GM12875 (cell line): Measurements from ENCODE around the gene CLEC19A.

Source experiments
- H3K4me3 ChIP-seq: one replicate; pipeline ENCODE4 v1.5.1; 2011; ENCODE audit warnings: low read depth, low read length, control low read depth
- TF ChIP-seq, protein P1 (sequence below): IDR thresholded peaks from 2 replicates; pipeline ENCODE4 v1.5.1; 2011; ENCODE audit warnings: low read depth, mild to moderate bottlenecking, control low read depth, inconsistent platforms, low read length, moderate library complexity, borderline replicate concordance; ENCODE audit not compliant: insufficient read depth

The CLEC19A gene

DNA sequence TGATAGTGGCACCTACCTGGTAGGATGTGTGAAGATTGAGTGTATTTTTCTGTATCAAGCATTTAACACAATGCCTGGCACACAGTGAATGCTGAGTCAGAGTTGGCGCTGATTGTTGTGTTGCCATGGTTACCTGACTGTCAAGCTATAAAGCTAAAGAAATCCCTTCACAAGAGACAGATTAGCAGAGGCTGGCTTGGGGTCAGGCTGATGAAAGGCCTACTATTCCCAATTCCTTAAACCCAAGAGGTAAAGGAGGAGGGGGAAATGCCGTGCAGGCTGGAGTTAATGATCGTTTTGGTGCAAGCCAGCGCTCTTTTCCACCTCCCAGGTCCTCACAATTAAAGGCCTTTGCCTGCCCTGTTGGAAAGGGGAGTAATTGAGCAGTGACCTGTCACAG, 5.9 kb downstream of the CLEC19A start:
- TF ChIP-seq, protein P1, sequence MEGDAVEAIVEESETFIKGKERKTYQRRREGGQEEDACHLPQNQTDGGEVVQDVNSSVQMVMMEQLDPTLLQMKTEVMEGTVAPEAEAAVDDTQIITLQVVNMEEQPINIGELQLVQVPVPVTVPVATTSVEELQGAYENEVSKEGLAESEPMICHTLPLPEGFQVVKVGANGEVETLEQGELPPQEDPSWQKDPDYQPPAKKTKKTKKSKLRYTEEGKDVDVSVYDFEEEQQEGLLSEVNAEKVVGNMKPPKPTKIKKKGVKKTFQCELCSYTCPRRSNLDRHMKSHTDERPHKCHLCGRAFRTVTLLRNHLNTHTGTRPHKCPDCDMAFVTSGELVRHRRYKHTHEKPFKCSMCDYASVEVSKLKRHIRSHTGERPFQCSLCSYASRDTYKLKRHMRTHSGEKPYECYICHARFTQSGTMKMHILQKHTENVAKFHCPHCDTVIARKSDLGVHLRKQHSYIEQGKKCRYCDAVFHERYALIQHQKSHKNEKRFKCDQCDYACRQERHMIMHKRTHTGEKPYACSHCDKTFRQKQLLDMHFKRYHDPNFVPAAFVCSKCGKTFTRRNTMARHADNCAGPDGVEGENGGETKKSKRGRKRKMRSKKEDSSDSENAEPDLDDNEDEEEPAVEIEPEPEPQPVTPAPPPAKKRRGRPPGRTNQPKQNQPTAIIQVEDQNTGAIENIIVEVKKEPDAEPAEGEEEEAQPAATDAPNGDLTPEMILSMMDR, result no peak
- no peak overlapping the region for H3K4me3 ChIP-seq

DNA sequence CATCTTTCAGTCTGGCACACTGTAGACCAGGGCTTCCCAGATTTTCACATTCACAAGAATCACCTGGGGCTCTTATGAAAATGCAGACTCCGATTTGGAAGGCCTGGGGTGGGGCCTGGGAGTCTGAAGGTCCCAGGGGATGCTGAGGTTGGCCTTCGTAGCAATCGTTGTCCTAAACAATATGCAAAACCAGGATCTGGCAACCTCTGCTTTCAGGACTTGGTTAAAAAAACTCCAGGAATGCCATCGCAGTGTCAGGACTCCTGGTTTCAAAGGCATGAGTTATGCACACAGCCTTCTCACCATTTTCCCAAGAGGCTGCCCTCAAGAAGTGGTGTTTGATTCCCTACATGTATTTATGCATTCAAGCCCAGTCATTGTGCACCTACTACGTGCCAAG, 6.7 kb downstream of the CLEC19A start:
- TF ChIP-seq, protein P1, result no peak
- H3K4me3 ChIP-seq, result no peak overlapping the region

DNA sequence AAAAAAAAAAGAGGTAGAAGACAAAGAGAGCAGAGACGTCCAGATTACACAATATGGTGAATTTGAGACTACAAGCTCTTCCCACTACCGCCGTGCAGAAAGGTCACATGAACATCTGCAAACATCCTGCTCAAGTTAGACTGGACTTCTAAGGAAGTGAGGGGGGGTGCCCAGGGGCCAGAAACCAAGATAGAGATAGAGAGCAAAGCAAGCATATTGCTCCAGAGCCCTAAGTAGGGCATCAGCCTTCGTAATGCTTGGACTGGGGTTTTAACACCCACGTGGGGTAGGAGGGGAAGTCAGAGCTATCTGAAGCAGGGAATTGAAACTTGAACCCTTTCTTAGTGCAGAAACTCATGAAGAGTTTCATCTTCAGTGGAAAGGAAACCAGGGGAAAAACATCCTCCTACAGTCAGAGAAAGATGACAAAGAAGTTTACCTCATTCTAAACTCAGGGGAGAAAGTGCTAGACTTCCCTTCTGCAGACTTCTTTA, 8.7 kb downstream of the CLEC19A start:
- TF ChIP-seq, protein P1, result no peak

DNA sequence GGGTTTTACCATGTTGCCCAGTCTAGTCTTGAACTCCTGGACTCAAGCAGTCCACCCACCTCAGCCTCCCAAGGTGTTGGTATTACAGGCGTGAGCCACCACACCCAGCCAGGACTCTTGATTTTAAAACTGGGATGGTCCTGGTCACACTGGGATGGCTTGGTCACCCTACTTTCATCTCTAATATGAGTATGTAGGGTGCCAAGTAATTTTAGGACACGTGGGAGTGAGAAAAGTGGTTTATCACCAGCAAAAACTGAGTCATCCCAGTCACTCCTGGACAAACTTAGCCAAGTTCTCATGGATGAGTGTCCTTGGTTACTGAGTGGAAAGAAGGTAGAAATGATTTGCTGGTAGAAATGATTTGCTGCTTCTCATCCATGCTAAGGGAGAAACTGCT, 9.9 kb downstream of the CLEC19A start:
- H3K4me3 ChIP-seq, result no peak overlapping the region
- TF ChIP-seq, protein P1, result no peak

More for the DNA sequence above, 8.7 kb downstream of the CLEC19A start:
- no peak overlapping the region for H3K4me3 ChIP-seq

DNA sequence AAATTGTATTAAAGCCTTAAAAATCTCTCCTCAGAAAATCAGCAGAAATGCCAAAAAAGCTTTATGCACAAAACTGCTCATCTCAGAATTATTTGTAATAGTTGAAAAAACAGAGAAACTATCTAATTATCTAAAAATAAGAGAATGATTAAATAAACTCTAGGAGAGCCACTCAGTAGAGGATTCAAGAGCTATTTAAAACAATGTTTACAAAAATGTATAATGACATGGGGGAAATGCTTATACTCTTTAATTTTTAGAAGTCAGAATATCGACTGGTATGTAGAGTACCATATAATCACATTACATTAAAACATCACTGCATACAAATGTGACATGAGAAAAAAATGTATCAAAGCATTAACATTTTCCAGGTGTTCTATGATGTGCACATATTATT, 11.9 kb downstream of the CLEC19A start:
- TF ChIP-seq, protein P1, result no peak
- no peak overlapping the region for H3K4me3 ChIP-seq

DNA sequence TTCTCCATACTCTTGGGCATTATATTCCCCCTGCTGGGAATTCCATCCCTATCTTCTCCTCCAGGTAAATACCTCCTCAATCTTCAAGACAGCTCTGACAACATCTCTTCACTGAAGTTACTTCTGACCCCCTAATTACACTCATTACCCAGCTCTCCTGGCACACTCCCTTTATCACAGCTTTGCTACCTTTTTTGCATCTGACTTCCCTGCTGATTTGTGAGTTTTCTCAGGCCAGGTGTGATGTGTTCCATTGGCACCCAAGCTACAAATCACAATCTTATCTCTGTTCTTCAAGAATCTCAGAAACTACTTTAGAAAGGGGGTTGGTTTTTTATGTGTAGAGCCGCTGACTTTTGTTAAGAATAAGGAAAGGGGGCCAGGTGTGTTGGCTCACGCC, 14.0 kb downstream of the CLEC19A start:
- TF ChIP-seq, protein P1, result no peak
- H3K4me3 ChIP-seq, result no peak overlapping the region

DNA sequence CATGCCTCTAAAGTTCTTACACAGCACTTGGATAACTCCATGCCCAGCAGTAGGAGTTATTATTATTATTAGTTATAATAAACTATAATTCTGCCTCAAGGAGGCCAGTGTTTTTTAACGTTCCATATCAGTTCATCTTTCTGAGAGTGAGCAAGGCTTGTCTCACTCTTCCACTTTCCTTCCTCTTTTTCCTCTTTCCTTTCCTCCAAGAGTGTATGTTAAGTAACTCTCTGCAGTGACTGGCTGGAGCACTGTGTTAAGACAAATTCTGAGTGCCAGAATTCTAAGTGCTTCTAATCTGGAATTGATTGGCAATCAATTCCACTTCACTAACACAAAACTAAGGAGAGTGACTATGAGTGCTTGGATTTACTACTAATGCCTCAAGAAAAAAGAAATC, 16.4 kb downstream of the CLEC19A start:
- H3K4me3 ChIP-seq, result no peak overlapping the region
- TF ChIP-seq, protein P1, result no peak
